ENCODE data around the gene CLPX.
"Not testable (repeated sequence)": the region's sequence is repeated elsewhere in the genome, so short reads cannot be mapped to it uniquely, and the experiment has no call there.

CLPX gene

DNA sequence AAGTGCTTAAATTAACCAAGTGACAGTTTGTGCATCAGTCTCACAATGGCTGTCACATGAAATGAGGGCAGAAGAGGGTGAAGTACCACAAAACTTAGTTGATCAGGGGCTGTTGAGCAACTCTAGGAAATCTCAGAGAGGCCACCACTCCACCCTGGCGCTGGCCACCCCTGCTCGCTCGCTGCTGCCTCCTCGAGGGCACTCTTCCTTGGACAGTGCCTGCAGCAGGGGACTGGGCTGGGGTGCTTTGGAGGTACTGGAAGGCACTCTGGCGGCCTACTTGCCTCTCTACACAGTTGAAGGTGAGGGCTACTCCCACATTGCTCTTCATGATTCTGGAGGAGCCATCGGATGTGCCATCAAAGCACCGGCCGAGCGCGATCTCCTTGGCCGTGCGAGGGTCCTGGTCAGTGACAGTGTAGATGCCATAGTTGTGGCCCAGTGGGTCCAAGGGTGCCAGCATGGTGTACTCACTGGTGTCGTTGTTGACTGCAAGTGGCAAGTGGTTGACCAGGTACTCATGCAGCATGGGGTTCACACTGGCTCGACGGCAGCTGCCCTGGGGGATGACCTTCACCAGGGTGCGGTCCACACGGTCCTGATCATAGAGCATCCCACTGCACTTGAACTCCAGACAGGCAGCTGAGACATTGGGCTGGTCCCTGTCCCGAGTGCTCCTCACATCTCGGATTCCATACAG lies 11.6 kb upstream of the CLPX start:
- DNase-seq (ENCODE audit: low read depth) = no peak
- TF ChIP-seq, protein P1, sequence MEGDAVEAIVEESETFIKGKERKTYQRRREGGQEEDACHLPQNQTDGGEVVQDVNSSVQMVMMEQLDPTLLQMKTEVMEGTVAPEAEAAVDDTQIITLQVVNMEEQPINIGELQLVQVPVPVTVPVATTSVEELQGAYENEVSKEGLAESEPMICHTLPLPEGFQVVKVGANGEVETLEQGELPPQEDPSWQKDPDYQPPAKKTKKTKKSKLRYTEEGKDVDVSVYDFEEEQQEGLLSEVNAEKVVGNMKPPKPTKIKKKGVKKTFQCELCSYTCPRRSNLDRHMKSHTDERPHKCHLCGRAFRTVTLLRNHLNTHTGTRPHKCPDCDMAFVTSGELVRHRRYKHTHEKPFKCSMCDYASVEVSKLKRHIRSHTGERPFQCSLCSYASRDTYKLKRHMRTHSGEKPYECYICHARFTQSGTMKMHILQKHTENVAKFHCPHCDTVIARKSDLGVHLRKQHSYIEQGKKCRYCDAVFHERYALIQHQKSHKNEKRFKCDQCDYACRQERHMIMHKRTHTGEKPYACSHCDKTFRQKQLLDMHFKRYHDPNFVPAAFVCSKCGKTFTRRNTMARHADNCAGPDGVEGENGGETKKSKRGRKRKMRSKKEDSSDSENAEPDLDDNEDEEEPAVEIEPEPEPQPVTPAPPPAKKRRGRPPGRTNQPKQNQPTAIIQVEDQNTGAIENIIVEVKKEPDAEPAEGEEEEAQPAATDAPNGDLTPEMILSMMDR (conservative IDR thresholded peaks at IDR 0.05; ENCODE audit: low read depth, low read length) = no peak
- H3K4me3 ChIP-seq (ENCODE audit: low read length) = no peak overlapping the region

DNA sequence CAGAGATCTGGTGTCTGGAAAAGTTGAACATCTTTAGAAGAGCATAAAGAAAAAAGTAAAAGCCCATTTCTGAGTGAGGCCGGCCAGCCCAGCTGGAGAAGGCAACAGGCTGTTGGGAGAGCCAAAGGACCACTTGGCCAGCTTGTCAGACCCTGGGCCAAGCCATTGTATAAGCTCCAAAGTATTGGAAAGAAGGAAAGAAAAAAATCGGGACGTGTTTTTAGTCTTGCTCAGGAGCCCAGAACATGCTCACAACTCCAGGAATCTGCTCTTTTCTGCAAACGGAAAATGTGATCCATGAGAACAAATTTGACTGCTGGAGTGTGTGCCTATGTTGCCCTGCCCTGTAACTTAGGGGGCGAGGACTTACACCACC lies 10.4 kb upstream of the CLPX start:
- no peak overlapping the region for H3K4me3 ChIP-seq (ENCODE audit: low read length)
- TF ChIP-seq, protein P1 (conservative IDR thresholded peaks at IDR 0.05; ENCODE audit: low read depth, low read length) = no peak
- DNase-seq (ENCODE audit: low read depth) = no peak

DNA sequence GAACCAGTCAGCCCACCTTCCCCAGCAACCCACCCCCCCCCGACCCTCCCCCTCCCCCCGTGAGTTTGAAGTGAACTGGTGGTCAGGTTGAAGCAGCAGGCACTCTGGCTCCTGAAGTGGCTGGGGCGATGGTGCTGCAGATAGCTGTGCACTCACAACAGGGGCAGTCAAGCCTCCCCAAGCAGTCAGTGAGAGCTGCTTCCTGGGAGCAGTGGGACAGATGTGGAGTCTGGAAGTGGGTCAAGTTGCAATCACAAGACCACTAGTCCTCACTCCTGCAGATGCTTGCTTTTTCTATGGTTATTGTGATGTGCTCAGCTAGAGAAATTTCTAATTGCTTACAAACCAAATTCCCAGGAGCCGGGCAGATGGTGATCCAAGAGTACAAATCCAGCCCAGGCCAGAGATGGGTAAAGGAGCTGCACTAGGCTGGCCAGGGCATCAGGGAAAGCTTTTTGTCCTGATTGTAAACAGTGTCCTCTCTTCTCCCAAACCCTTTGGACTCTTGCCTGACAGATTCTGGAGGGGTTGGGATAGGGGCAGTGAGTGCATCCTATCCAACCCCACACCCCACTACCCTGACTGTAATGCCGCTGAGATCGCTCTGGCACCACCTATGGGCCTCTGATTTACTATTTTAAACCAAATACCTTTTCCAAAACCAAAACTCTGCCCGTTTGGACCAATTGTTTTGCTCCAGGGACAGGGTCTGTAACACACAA lies 9.8 kb upstream of the CLPX start:
- TF ChIP-seq, protein P1 (conservative IDR thresholded peaks at IDR 0.05; ENCODE audit: low read depth, low read length) = no peak
- no peak for DNase-seq (ENCODE audit: low read depth)
- no peak overlapping the region for H3K4me3 ChIP-seq (ENCODE audit: low read length)

DNA sequence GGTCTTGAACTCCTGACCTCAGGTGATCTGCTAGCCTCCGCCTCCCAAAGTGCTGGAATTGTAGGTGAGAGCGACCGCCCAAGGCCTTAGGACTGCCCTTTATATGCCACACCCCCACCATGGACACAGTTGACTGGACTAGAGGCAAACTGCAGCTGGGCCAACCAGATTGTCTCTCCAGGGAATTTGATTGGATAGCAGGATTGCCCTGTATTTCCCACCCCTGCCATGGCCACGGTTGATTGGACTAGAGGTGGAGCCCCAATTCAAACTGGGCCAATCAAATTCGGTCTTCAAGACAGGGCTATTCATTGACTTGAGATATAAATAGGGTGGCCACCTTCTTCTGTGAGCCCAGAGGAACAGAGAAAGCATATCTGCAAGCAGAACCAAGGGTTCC lies 6.9 kb upstream of the CLPX start:
- TF ChIP-seq, protein P1 (conservative IDR thresholded peaks at IDR 0.05; ENCODE audit: low read depth, low read length) = no peak
- DNase-seq (ENCODE audit: low read depth) = no peak
- no peak overlapping the region for H3K4me3 ChIP-seq (ENCODE audit: low read length)

DNA sequence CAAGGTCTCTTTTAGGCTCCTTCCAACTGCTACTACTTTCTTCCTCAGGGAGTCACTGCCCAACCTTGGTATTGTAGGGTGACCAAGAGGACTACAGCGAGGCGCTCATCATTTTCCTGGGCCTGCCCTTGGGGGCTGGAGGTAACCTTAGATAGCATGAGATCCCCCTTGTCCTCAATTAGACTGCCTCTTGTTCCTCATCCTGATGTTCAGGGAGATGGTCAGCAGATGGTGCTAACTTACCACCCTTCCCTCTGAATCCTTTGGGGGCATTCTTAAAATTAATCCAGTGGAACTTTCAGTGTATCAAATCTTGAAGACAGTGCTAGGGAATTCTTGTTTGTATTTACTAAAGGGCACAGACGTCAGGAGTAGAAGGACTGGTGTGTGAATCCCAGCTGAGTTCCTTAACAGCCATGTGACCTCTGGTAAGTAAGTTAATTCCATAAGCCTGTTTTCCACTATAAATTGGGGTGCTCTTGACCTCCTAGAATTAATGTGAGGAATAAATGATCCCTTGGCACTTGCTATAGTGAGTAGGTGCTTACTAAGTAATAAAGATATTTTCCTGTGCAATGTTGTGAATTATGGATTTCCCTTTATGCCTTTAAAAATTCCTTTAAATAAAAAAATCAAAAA lies 4.1 kb upstream of the CLPX start:
- H3K4me3 ChIP-seq (ENCODE audit: low read length) = no peak overlapping the region
- TF ChIP-seq, protein P1 (conservative IDR thresholded peaks at IDR 0.05; ENCODE audit: low read depth, low read length) = peak; percentile 76
- no peak for DNase-seq (ENCODE audit: low read depth)

DNA sequence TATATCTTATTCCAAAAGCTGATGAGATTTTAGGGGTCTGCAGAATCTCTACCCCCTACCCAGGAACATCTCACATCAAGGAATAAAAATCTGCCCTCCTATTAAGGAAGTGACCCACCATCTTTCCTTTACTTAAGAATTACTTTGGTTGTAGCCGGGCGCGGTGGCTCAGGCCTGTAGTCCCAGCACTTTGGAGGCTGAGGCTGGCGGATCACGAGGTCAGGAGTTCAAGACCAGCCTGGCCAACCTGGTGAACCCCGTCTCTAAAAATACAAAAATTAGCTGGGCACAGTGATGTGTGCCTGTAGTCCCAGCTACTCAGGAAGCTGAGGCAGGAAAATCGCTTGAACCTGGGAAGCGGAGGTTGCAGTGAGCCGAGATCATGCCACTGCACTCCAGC lies 3.3 kb upstream of the CLPX start:
- not testable (repeated sequence) for H3K4me3 ChIP-seq (ENCODE audit: low read length); DNase-seq (ENCODE audit: low read depth)

DNA sequence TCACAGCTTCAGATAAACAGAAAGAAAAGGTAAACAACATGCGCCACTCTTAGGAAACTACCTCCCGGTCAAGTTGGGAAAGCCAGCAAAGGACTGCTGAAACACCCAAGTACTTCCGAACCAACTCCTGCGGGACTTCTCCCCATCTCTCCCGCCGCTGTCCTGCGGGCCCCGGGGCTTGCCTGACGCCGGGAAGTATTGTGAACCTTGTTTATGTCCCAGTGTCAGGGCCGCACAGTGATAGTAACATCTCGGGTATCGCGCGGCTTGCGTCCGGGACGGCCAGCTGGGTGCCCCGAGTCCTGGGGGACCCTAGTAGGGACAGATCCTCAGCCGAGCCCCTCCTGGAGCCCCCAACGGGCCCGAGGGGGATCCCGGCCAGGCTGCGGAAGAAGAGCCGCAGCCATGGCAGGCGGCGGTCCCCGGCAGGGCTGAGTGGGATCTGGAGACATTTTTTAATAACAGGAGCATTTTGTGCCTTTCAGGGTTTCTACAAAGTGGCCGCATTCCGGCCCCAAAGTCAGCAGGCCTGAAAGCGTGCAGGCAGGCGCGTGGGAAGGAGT lies 756 bp downstream of the CLPX start:
- H3K4me3 ChIP-seq (ENCODE audit: low read length) = peak overlapping the region; percentile 89
- DNase-seq (ENCODE audit: low read depth) = peak; percentile 12
- TF ChIP-seq, protein P1 (conservative IDR thresholded peaks at IDR 0.05; ENCODE audit: low read depth, low read length) = no peak

Data from retinal pigment epithelial cell (primary cell).